WI38 (cell line): Measurements from ENCODE around the gene ADGRV1.

Experiments
- H3K4me3 ChIP-seq: 2 replicates; pipeline ENCODE4 v1.5.1; 2011; ENCODE audit warnings: low read depth, mild to moderate bottlenecking, control low read depth, low read length
- CTCF ChIP-seq: IDR thresholded peaks from 2 replicates; pipeline ENCODE4 v1.5.1; 2012; ENCODE audit warnings: low read depth, mild to moderate bottlenecking, control low read depth, low read length

ADGRV1 gene

GRCh38 chr5:91146905-91147600 lies 588.5 kb downstream of the ADGRV1 start:
- H3K4me3 ChIP-seq, result no peak overlapping the region
- TF ChIP-seq CTCF, result no peak

- no peak for TF ChIP-seq CTCF
- H3K4me3 ChIP-seq, result no peak overlapping the region
Observed at GRCh38 chr5:91150234-91150633, 591.6 kb downstream of the ADGRV1 start.

- H3K4me3 ChIP-seq, result no peak overlapping the region
- TF ChIP-seq CTCF, result no peak
Observed at GRCh38 chr5:91150636-91151035, 592.0 kb downstream of the ADGRV1 start.

- H3K4me3 ChIP-seq, result no peak overlapping the region
- no peak for TF ChIP-seq CTCF
Observed at GRCh38 chr5:91151947-91152346, 593.4 kb downstream of the ADGRV1 start.

- TF ChIP-seq CTCF, result no peak
- no peak overlapping the region for H3K4me3 ChIP-seq
Observed at GRCh38 chr5:91154338-91154737, 595.7 kb downstream of the ADGRV1 start.

GRCh38 chr5:91155274-91155673 lies 596.7 kb downstream of the ADGRV1 start:
- no peak for TF ChIP-seq CTCF
- no peak overlapping the region for H3K4me3 ChIP-seq

GRCh38 chr5:91156242-91156641 lies 597.6 kb downstream of the ADGRV1 start:
- H3K4me3 ChIP-seq, result no peak overlapping the region
- no peak for TF ChIP-seq CTCF
